Measurements from ENCODE around the gene WNT16. TPM values are rescaled to one million over a fixed set of nuclear protein-coding genes. Genes with fewer than 3 reads are reported as not detected.

The WNT16 gene
- total and polyA plus RNA-seq, 12 donors, result 0.06 to 0.19 (median 0.09) TPM; not detected in 4

DNA sequence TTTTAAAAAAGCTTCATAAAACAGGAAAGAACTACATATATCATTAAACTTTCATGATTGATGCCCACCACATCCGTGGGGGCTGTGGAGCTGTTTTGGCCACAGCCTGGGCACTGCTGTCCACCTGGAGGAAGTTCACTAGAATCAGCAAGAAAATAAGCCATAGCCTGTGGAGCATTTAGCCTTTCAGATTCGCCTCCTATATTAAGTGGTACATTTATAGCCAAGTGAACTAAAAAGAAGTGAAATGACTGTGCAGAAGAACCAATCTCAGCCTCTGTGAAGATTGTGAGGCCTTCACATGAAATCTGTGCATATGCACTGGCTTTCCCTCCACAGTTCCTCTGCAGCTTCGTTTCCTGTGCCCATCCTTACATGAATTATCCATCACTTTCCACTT, 23.5 kb downstream of the WNT16 start:
- no peaks in the 10 kb centered on the region for H3K9me3 ChIP-seq (replicated peaks in 1 of 3)
- no peak overlapping the region for H3K27ac ChIP-seq
- 80 to 88% (median 82%) methylated on average over 3 of the region's 3 CpGs for WGBS, 4 donors
- no peak for DNase-seq
- H3K4me3 ChIP-seq, result no peak overlapping the region
- H3K36me3 ChIP-seq (replicated peaks in 1 of 2), result peaks cover 0 to 9% of the 10 kb centered on the region in 2 donors
- no peaks in the 10 kb centered on the region for H3K27me3 ChIP-seq
- TF ChIP-seq, protein P1, sequence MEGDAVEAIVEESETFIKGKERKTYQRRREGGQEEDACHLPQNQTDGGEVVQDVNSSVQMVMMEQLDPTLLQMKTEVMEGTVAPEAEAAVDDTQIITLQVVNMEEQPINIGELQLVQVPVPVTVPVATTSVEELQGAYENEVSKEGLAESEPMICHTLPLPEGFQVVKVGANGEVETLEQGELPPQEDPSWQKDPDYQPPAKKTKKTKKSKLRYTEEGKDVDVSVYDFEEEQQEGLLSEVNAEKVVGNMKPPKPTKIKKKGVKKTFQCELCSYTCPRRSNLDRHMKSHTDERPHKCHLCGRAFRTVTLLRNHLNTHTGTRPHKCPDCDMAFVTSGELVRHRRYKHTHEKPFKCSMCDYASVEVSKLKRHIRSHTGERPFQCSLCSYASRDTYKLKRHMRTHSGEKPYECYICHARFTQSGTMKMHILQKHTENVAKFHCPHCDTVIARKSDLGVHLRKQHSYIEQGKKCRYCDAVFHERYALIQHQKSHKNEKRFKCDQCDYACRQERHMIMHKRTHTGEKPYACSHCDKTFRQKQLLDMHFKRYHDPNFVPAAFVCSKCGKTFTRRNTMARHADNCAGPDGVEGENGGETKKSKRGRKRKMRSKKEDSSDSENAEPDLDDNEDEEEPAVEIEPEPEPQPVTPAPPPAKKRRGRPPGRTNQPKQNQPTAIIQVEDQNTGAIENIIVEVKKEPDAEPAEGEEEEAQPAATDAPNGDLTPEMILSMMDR (IDR thresholded peaks at IDR 0.05), result no peak
- intact Hi-C loops (cut with DNase I), result no loop called here
- no peaks in the 10 kb centered on the region for H3K4me1 ChIP-seq (replicated peaks in 1 of 2)

DNA sequence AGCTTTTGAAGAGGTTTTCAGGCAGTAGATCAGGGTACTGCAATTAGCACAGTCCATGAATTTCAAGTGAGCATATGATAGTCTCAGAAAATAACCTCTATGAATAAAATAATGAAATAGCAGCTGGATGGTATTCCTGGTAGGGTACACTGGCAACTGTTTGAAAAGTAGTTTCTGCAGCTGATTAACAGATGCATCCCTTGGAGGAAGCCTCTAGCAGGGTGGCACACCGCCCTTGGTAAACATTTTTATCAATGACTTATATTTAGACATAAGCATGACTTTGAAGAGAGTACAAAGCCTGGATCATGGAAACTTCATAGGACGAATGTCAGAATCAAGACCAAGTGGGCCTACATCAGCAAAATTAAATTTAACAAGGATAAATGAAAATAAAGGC, 26.8 kb downstream of the WNT16 start:
- TF ChIP-seq, protein P1 (IDR thresholded peaks at IDR 0.05), result no peak
- no peak for TF ChIP-seq POLR2A (IDR thresholded peaks at IDR 0.05)
- intact Hi-C loops (cut with DNase I), result no loop called here
- peaks cover 0 to 9% of the 10 kb centered on the region in 2 donors for H3K36me3 ChIP-seq (replicated peaks in 1 of 2)
- DNase-seq, result no peak
- no peaks in the 10 kb centered on the region for H3K4me1 ChIP-seq (replicated peaks in 1 of 2)
- no peak overlapping the region for H3K27ac ChIP-seq
- no peaks in the 10 kb centered on the region for H3K9me3 ChIP-seq (replicated peaks in 1 of 3)
- WGBS, 4 donors, result 90 to 97% (median 95%) methylated on average over 2 of the region's 2 CpGs
- H3K27me3 ChIP-seq, result no peaks in the 10 kb centered on the region
- no peak overlapping the region for H3K4me3 ChIP-seq

DNA sequence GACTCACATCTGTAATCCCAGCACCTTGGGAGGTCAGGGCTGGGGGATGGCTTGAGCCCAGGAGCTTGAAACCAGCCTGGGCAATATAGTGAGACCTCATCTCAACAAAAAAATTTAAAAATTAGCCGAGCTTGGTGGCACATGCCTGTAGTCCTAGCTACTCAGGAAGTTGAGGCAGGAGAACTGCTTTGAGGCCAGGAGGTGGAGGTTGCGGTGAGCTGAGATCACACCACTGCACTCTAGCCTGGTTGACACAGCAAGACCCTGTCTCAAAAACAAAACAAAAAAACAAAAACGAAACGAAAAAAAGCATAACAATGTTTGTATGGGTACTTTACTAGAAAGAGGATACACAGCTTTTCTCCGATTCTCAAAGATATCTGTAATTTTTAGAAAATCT, 31.8 kb downstream of the WNT16 start:
- TF ChIP-seq, protein P1 (IDR thresholded peaks at IDR 0.05), result no peak
- TF ChIP-seq POLR2A (IDR thresholded peaks at IDR 0.05), result no peak
- Histone ChIP-seq H3K4me3 (no peak overlapping the region), H3K27ac (no peak overlapping the region), H3K27me3 (no peaks in the 10 kb centered on the region), H3K4me1 (replicated peaks in 1 of 2) (no peaks in the 10 kb centered on the region), H3K9me3 (replicated peaks in 1 of 3) (no peaks in the 10 kb centered on the region), H3K36me3 (replicated peaks in 1 of 2) (peaks cover 0 to 9% of the 10 kb centered on the region in 2 donors)
- whole genome bisulfite sequencing, 4 donors, result 81 to 88% (median 85%) methylated on average over 5 of the region's 5 CpGs
- intact Hi-C loops (cut with DNase I), result loop anchor here in 1 of 2 donors (10.0 kb wide), 1 partner anchor 184 kb away; no protein-coding TSS in a partner anchor
- no peak for DNase-seq

DNA sequence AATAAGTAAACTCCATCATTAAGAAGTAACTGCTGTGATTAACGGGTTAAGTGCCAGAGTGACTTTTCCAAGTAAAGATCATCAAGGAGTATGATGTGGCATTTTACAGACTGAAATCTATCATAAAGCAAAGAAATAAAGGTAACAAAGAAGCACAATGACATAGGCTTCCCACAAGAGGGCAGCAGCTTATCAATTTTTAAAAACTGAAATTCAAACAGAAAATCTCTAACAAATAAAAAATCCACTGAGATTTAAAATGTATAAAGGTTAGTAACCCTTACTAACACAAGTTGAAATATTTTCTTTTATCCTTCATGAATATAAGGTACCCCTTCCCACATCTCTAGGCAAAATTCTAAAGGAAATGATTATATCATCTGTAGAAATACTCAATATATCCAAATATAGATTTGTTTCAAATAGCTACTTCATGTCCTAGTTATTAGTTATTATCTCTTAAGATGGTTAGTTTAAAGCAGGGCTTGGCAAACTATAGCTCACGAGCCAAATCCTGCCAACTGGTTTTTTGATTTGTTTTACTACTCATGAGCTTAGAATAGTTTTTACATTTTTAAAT, 38.1 kb downstream of the WNT16 start:
- no peak for TF ChIP-seq POLR2A (IDR thresholded peaks at IDR 0.05)
- TF ChIP-seq, protein P1 (IDR thresholded peaks at IDR 0.05), result peak; percentile 59 to 89 (median 78)
- DNase-seq, result peak in 2 of 7 donors; percentile 13 to 30
- Histone ChIP-seq H3K9me3 (replicated peaks in 1 of 3) (no peaks in the 10 kb centered on the region), H3K27me3 (no peaks in the 10 kb centered on the region), H3K36me3 (replicated peaks in 1 of 2) (no peaks in the 10 kb centered on the region), H3K27ac (no peak overlapping the region), H3K4me3 (no peak overlapping the region), H3K4me1 (replicated peaks in 1 of 2) (peaks cover 0 to 5% of the 10 kb centered on the region in 2 donors)
- WGBS, 4 donors, result 33 to 49% (median 42%) methylated on average over 2 of the region's 2 CpGs
- intact Hi-C loops (cut with DNase I), result loop anchor here (5.0 to 10.0 kb wide), 2 partner anchors 178 to 180 kb away; no protein-coding TSS in a partner anchor

All from adrenal gland (tissue), 12 donors.